Adipocyte (in vitro differentiated cells): ENCODE results near the gene CEMP1.

Source experiments
- DNase-seq: peaks from one replicate; pipeline ENCODE4 v3.0.0-alpha.2; 2015; ENCODE audit warnings: low read depth
- H3K27me3 ChIP-seq: replicated peaks from 2 replicates; pipeline ENCODE4 v1.7.0; 2013; ENCODE audit warnings: mild to moderate bottlenecking, low read length, moderate library complexity; ENCODE audit not compliant: control insufficient read depth, insufficient read depth
- H3K36me3 ChIP-seq: 2 replicates; pipeline ENCODE4 v1.7.0; 2013; ENCODE audit warnings: low read length, mild to moderate bottlenecking, moderate library complexity; ENCODE audit not compliant: control insufficient read depth, insufficient read depth, severe bottlenecking
- H3K4me1 ChIP-seq: 2 replicates; pipeline ENCODE4 v1.7.0; 2013; ENCODE audit warnings: mild to moderate bottlenecking, low read length, moderate library complexity; ENCODE audit not compliant: control insufficient read depth, insufficient read depth
- H3K4me3 ChIP-seq: 2 replicates; pipeline ENCODE4 v1.7.0; 2013; ENCODE audit warnings: mild to moderate bottlenecking, low read length, moderate library complexity
- H3K9ac ChIP-seq: 2 replicates; pipeline ENCODE4 v1.7.0; 2013; ENCODE audit warnings: mild to moderate bottlenecking, low read length, moderate library complexity
- H3K9me3 ChIP-seq: 2 replicates; pipeline ENCODE4 v1.7.0; 2013; ENCODE audit warnings: mild to moderate bottlenecking, low read length, moderate library complexity; ENCODE audit not compliant: control insufficient read depth

Gene CEMP1

GRCh38 chr16:2516391-2517240, 14.6 kb downstream of the CEMP1 start:
- peak overlapping the region; percentile 93 for H3K9ac ChIP-seq
- peaks cover 3% of the 10 kb centered on the region for H3K36me3 ChIP-seq
- DNase-seq, result no peak
- H3K4me1 ChIP-seq, result peaks cover 58% of the 10 kb centered on the region
- no peaks in the 10 kb centered on the region for H3K9me3 ChIP-seq
- peak overlapping the region; percentile 86 for H3K4me3 ChIP-seq
- H3K27me3 ChIP-seq, result no peaks in the 10 kb centered on the region

- peak; percentile 36 for DNase-seq
- Histone ChIP-seq H3K9ac (peak overlapping the region; percentile 93), H3K36me3 (peaks cover 3% of the 10 kb centered on the region), H3K27me3 (no peaks in the 10 kb centered on the region), H3K4me3 (peak overlapping the region; percentile 86), H3K9me3 (no peaks in the 10 kb centered on the region), H3K4me1 (peaks cover 56% of the 10 kb centered on the region)
Observed at GRCh38 chr16:2515180-2515851, 15.9 kb downstream of the CEMP1 start.

GRCh38 chr16:2514333-2515179, 16.7 kb downstream of the CEMP1 start:
- Histone ChIP-seq H3K9me3 (no peaks in the 10 kb centered on the region), H3K4me3 (peak overlapping the region; percentile 86), H3K9ac (peak overlapping the region; percentile 93), H3K36me3 (peaks cover 2% of the 10 kb centered on the region), H3K4me1 (peaks cover 55% of the 10 kb centered on the region), H3K27me3 (no peaks in the 10 kb centered on the region)
- peak; percentile 43 for DNase-seq

GRCh38 chr16:2513405-2514332, 17.5 kb downstream of the CEMP1 start, which contains the start of gene ATP6V0C:
ATP6V0C (plus strand) TSS chr16:2513952; CDS start chr16:2514104, 152 bp downstream.
- H3K9ac ChIP-seq, result peak within 1 kb of the TSS; percentile 93
- H3K36me3 ChIP-seq, result no peaks in the 10 kb centered on the region
- peaks cover 46% of the 10 kb centered on the region for H3K4me1 ChIP-seq
- no peaks in the 10 kb centered on the region for H3K27me3 ChIP-seq
- H3K4me3 ChIP-seq, result peak within 1 kb of the TSS; percentile 86
- DNase-seq, result peak; percentile 95
- H3K9me3 ChIP-seq, result no peaks in the 10 kb centered on the region

GRCh38 chr16:2512735-2513404, 18.3 kb downstream of the CEMP1 start:
- H3K9me3 ChIP-seq, result no peaks in the 10 kb centered on the region
- H3K9ac ChIP-seq, result no peak overlapping the region
- peaks cover 42% of the 10 kb centered on the region for H3K4me1 ChIP-seq
- peak overlapping the region; percentile 86 for H3K4me3 ChIP-seq
- H3K36me3 ChIP-seq, result no peaks in the 10 kb centered on the region
- no peaks in the 10 kb centered on the region for H3K27me3 ChIP-seq
- no peak for DNase-seq

- Histone ChIP-seq H3K9me3 (no peaks in the 10 kb centered on the region), H3K4me1 (peaks cover 39% of the 10 kb centered on the region), H3K9ac (no peak overlapping the region), H3K27me3 (no peaks in the 10 kb centered on the region), H3K4me3 (no peak overlapping the region), H3K36me3 (no peaks in the 10 kb centered on the region)
- DNase-seq, result no peak
Observed at GRCh38 chr16:2511996-2512734, 19.0 kb downstream of the CEMP1 start.

GRCh38 chr16:2511128-2511800, 19.9 kb downstream of the CEMP1 start:
- Histone ChIP-seq H3K9ac (peak overlapping the region; percentile 66), H3K27me3 (no peaks in the 10 kb centered on the region), H3K36me3 (no peaks in the 10 kb centered on the region), H3K4me1 (peaks cover 31% of the 10 kb centered on the region), H3K4me3 (peak overlapping the region; percentile 52), H3K9me3 (no peaks in the 10 kb centered on the region)
- peak; percentile 67 for DNase-seq

- Histone ChIP-seq H3K4me3 (no peak overlapping the region), H3K36me3 (no peaks in the 10 kb centered on the region), H3K9ac (no peak overlapping the region), H3K27me3 (no peaks in the 10 kb centered on the region), H3K9me3 (no peaks in the 10 kb centered on the region), H3K4me1 (peaks cover 19% of the 10 kb centered on the region)
- DNase-seq, result no peak
Observed at GRCh38 chr16:2508722-2509400, 22.3 kb downstream of the CEMP1 start.

GRCh38 chr16:2507665-2508064, 23.5 kb downstream of the CEMP1 start:
- Histone ChIP-seq H3K4me3 (no peak overlapping the region), H3K27me3 (no peaks in the 10 kb centered on the region), H3K9me3 (no peaks in the 10 kb centered on the region), H3K4me1 (peaks cover 26% of the 10 kb centered on the region), H3K36me3 (no peaks in the 10 kb centered on the region), H3K9ac (no peak overlapping the region)
- no peak for DNase-seq
